Vagina (tissue), 2 donors: Measurements from ENCODE around the gene GMEB1. TPM values are rescaled to one million over a fixed set of nuclear protein-coding genes. Genes with fewer than 3 reads are reported as not detected.
"Not testable (repeated sequence)": the region's sequence is repeated elsewhere in the genome, so short reads cannot be mapped to it uniquely, and the experiment has no call there.

Experiments
- DNase-seq, 2 donors: peaks; one replicate each; pipeline ENCODE4 v3.0.0-alpha.2; 2017; ENCODE audit errors: extremely low spot score in 2 of 2
- H3K27ac ChIP-seq: fragments of 200-600 bp; sonication (generic); one replicate; pipeline ENCODE4 v1.5.1; 2019
- H3K27me3 ChIP-seq: fragments of 200-600 bp; sonication (generic); one replicate; pipeline ENCODE4 v1.5.1; 2019
- H3K36me3 ChIP-seq, 2 donors: fragments of 200-600 bp; sonication (generic); one replicate each; pipeline ENCODE4 v1.5.1; 2017 to 2019
- H3K4me1 ChIP-seq: fragments of 200-600 bp; sonication (generic); one replicate; pipeline ENCODE4 v1.5.1; 2019
- H3K4me3 ChIP-seq, 2 donors: fragments of 200-600 bp; sonication (generic); 1 replicate in 1 of 2; 2 replicates in 1 of 2; pipeline ENCODE4 v1.5.1; 2016 to 2019
- H3K9me3 ChIP-seq: fragments of 200-600 bp; sonication (generic); one replicate; pipeline ENCODE4 v1.5.1; 2019
- POLR2A ChIP-seq, 2 donors: fragments of 450-650 bp; IDR thresholded peaks; one replicate each; pipeline ENCODE4 v1.6.1; 2017; ENCODE audit warnings: antibody characterized with exemption in 2 of 2, mild to moderate bottlenecking in 2 of 2, moderate library complexity in 2 of 2
- POLR2AphosphoS5 ChIP-seq, 2 donors: sonication (generic); formaldehyde crosslinking; IDR thresholded peaks; one replicate each; pipeline ENCODE4 v1.9.0; 2017; ENCODE audit warnings: antibody characterized with exemption in 2 of 2, mild to moderate bottlenecking in 2 of 2, low read depth in 1 of 2; ENCODE audit not compliant: insufficient read depth in 1 of 2
- intact Hi-C: fragments of 100-400 bp; cut with DNase I; formaldehyde crosslinking; loops from one replicate; pipeline ENCODE4 v1.15.1; 2023
- total RNA-seq: library from RNA; depleted of rRNA; stranded (reverse); fragments of >200 nt; gene quantifications from one replicate; pipeline ENCODE4 v1.2.3, GENCODE V29; 2016
- TF ChIP-seq, protein P1 (sequence below), 3 experiments: fragments of 450-650 bp in 2 of 3; fragments of 200-600 bp in 1 of 3; sonication (generic) in 1 of 3; IDR thresholded peaks; one replicate each; pipeline ENCODE4 v1.5.1; 2017 to 2019; ENCODE audit warnings: antibody characterized with exemption in 3 of 3, mild to moderate bottlenecking in 2 of 3, moderate library complexity in 2 of 3

GMEB1 gene
- total RNA-seq, 1 donor from 2014 or later = 11.0 TPM

DNA sequence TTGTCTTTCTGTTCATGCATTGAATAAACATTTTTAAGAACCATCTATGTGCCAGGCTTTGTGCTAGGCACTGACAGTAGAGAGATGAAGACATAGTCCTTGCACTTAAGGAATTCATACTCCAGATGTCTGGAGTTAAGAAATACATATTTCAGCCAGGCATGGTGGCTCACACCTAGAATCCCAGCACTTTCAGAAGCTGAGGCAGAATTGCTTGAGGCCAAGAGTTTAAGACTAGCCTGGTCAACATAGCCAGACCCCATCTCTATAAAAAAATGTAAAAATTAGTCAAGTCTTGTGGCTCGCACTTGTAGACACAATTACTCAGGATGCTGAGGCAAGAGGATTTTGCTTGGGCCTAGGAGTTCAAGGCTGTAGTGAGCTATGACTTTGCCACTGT lies 49.6 kb downstream of the GMEB1 start:
- Histone ChIP-seq H3K36me3 (peaks cover 0 to 18% of the 10 kb centered on the region in 2 donors), H3K4me3 (no peak overlapping the region), H3K27ac (no peak overlapping the region), H3K9me3 (no peaks in the 10 kb centered on the region), H3K4me1 (peaks cover 9% of the 10 kb centered on the region), H3K27me3 (no peaks in the 10 kb centered on the region)
- DNase-seq = no peak
- no peak for TF ChIP-seq POLR2A (IDR thresholded peaks at IDR 0.05)
- intact Hi-C loops = no loop called here

DNA sequence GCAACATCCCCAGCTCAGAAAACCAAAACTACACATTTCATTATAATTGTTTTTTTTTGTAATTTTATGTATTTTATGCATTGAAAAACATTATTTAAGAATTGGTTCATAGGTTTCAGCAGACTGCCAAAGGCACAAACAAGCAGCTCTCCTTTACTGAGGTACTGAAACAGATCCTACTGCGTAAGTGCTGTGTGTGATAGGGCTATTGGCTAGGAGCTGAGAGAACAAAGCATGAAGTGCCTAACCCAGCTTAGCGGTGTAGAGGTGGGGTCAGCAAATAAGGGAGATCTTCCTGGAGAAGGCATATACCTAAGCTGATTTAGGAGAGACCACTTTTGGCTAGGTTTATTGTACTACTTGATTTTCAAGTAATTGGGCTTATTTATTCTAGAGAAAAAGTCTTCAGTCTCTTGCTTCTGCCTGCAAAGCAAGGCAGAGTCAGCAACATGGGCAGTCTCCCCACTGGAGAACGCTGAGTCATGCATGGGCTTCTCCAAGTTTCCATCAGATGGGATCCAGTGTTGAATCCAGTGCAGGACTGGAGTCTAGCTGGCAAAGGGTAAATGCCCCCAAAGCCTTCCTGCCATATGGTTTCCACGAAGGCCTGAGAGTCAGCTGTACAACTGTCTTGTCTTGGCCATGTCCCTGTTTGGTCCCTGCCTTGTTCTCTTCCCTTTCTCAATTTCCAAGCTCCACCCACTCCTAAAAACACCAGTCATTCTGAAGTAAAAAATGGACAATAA lies 50.2 kb downstream of the GMEB1 start:
- H3K4me3 ChIP-seq = no peak overlapping the region
- peaks cover 9% of the 10 kb centered on the region for H3K4me1 ChIP-seq
- H3K27ac ChIP-seq = no peak overlapping the region
- no peaks in the 10 kb centered on the region for H3K27me3 ChIP-seq
- DNase-seq = no peak
- intact Hi-C loops = no loop called here
- TF ChIP-seq POLR2AphosphoS5 (IDR thresholded peaks at IDR 0.05; ENCODE audit: insufficient read depth in 1 of 2, low read depth in 1 of 2) (no peak), POLR2A (IDR thresholded peaks at IDR 0.05) (no peak)
- TF ChIP-seq, protein P1, sequence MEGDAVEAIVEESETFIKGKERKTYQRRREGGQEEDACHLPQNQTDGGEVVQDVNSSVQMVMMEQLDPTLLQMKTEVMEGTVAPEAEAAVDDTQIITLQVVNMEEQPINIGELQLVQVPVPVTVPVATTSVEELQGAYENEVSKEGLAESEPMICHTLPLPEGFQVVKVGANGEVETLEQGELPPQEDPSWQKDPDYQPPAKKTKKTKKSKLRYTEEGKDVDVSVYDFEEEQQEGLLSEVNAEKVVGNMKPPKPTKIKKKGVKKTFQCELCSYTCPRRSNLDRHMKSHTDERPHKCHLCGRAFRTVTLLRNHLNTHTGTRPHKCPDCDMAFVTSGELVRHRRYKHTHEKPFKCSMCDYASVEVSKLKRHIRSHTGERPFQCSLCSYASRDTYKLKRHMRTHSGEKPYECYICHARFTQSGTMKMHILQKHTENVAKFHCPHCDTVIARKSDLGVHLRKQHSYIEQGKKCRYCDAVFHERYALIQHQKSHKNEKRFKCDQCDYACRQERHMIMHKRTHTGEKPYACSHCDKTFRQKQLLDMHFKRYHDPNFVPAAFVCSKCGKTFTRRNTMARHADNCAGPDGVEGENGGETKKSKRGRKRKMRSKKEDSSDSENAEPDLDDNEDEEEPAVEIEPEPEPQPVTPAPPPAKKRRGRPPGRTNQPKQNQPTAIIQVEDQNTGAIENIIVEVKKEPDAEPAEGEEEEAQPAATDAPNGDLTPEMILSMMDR (IDR thresholded peaks at IDR 0.05) = no peak
- H3K9me3 ChIP-seq = no peaks in the 10 kb centered on the region
- peaks cover 0 to 16% of the 10 kb centered on the region in 2 donors for H3K36me3 ChIP-seq

DNA sequence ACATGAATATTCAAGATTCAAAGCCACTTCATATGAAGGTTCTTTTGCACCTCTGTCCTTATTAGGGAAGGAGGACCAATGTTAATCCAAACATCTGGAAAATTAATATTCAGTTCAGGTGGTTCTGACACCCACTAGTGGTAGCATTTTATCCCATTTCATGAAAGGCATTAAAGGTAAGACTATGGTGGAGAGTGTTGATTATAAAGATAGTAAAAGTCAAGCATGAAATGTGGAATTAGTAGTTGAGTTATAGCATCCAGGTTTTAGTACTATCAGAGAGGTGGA lies 50.7 kb downstream of the GMEB1 start:
- intact Hi-C loops = no loop called here
- no peak for TF ChIP-seq POLR2AphosphoS5 (IDR thresholded peaks at IDR 0.05; ENCODE audit: insufficient read depth in 1 of 2, low read depth in 1 of 2)
- TF ChIP-seq POLR2A (IDR thresholded peaks at IDR 0.05) = no peak
- TF ChIP-seq, protein P1 (IDR thresholded peaks at IDR 0.05) = no peak
- no peak overlapping the region for H3K4me3 ChIP-seq

DNA sequence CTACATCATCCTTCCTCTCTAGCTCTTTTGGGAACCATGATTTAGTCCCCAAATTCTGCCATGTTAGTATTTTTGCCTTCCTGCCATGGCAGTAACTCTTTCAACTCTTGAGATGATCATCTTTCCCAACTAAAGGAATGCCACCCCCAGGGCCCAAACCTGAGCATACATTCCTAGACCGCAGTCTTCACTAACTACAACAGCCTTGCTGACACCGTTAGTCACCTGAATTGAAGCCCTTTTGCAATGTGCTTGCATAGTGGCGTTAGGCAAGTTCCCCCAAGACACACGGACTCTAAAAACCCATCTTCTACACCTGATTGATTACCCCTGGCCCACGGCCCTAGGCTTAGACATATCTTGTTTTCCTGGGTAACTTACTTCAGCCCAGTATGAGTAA lies 51.8 kb downstream of the GMEB1 start:
- Histone ChIP-seq H3K4me3 (no peak overlapping the region), H3K4me1 (peaks cover 9% of the 10 kb centered on the region), H3K9me3 (no peaks in the 10 kb centered on the region), H3K27me3 (no peaks in the 10 kb centered on the region), H3K36me3 (no peaks in the 10 kb centered on the region), H3K27ac (no peak overlapping the region)
- intact Hi-C loops = no loop called here
- TF ChIP-seq POLR2AphosphoS5 (IDR thresholded peaks at IDR 0.05; ENCODE audit: insufficient read depth in 1 of 2, low read depth in 1 of 2) (no peak), POLR2A (IDR thresholded peaks at IDR 0.05) (no peak)
- TF ChIP-seq, protein P1 (IDR thresholded peaks at IDR 0.05) = no peak
- no peak for DNase-seq

More for the DNA sequence above, 50.7 kb downstream of the GMEB1 start:
- Histone ChIP-seq H3K36me3 (peaks cover 0 to 10% of the 10 kb centered on the region in 2 donors), H3K4me1 (peaks cover 9% of the 10 kb centered on the region), H3K27ac (no peak overlapping the region), H3K27me3 (no peaks in the 10 kb centered on the region), H3K9me3 (no peaks in the 10 kb centered on the region)
- DNase-seq = no peak

DNA sequence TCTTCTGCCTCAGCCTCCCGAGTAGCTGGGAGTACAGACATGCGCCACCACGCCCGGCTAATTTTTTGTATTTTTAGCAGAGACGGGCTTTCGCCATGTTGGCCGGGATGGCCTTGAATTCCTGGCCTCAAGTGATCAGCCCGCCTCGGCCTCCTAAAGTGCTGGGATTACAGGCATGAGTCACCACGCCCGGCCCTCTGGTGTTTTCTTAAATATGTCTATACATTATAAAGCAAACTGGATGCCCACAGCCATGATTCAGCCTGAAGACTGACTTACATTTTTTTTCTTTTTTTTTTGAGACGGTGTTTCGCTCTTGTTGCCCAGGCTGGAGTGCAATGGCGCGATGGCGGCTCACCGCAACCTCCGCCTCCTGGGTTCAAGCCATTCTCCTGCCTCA lies 53.3 kb downstream of the GMEB1 start:
- DNase-seq, H3K27me3 ChIP-seq, H3K27ac ChIP-seq, H3K4me3 ChIP-seq, H3K36me3 ChIP-seq, H3K4me1 ChIP-seq, intact Hi-C loops, H3K9me3 ChIP-seq: not testable (repeated sequence)

DNA sequence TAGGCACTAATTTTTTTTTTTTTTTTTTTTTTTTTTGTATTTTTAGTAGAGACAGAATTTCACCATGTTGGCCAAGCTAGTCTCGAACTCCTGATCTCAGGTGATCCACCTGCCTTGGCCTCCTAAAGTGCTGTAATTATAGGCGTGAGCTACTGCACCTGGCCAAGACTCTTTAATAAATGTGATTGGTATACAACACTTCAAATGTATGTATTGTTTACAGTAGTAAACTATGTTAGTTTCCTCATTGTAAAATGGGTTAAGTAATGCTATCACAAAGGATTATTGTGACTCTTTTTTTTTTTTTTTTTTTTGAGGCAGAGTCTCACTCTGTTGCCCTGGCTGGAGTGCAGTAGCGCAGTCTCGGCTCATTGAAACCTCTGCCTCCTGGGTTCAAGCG lies 56.8 kb downstream of the GMEB1 start:
- H3K27me3 ChIP-seq, intact Hi-C loops: not testable (repeated sequence)

More for the DNA sequence above, 56.8 kb downstream of the GMEB1 start:
- H3K4me1 ChIP-seq, H3K4me3 ChIP-seq, H3K27ac ChIP-seq, H3K36me3 ChIP-seq, DNase-seq, H3K9me3 ChIP-seq: not testable (repeated sequence)
